HL-60 (cell line): ENCODE data around the gene EPHA6.

ENCODE experiments used
- DNase-seq, 2 experiments: peaks; one replicate each; pipeline ENCODE4 v3.0.0-alpha.2; 2010 to 2020; ENCODE audit warnings: low read depth in 1 of 2, low spot score in 1 of 2
- H3K27ac ChIP-seq: fragments of 250-450 bp; sonication (Bioruptor Pico); replicated peaks from 2 replicates; pipeline ENCODE4 v1.5.1; 2020; ENCODE audit warnings: mild to moderate bottlenecking, moderate library complexity
- H3K27me3 ChIP-seq: fragments of 250-450 bp; sonication (Bioruptor Pico); 2 replicates; pipeline ENCODE4 v1.5.1; 2021; ENCODE audit warnings: mild to moderate bottlenecking, moderate library complexity; ENCODE audit not compliant: insufficient read depth, poor library complexity, severe bottlenecking
- H3K4me3 ChIP-seq: replicated peaks from 2 replicates; pipeline ENCODE4 v1.5.1; 2011; ENCODE audit warnings: mild to moderate bottlenecking, control low read depth, low read length; ENCODE audit not compliant: insufficient read depth
- CTCF ChIP-seq: IDR thresholded peaks from one replicate; pipeline ENCODE4 v1.5.1; 2011; ENCODE audit warnings: low read length, control low read depth, inconsistent platforms; ENCODE audit not compliant: insufficient read depth
- GABPA ChIP-seq: IDR thresholded peaks from 2 replicates; pipeline ENCODE4 v1.6.1; 2012; ENCODE audit warnings: low read depth
- POLR2AphosphoS5 ChIP-seq: IDR thresholded peaks from 2 replicates; pipeline ENCODE4 v1.6.1; 2012; ENCODE audit warnings: low read depth
- REST ChIP-seq: IDR thresholded peaks from 2 replicates; pipeline ENCODE4 v1.6.1; 2012; ENCODE audit warnings: low read depth; ENCODE audit not compliant: insufficient replicate concordance
- SPI1 ChIP-seq: IDR thresholded peaks from 2 replicates; pipeline ENCODE4 v1.6.1; 2012; ENCODE audit warnings: low read depth, mild to moderate bottlenecking, borderline replicate concordance

EPHA6 gene

DNA sequence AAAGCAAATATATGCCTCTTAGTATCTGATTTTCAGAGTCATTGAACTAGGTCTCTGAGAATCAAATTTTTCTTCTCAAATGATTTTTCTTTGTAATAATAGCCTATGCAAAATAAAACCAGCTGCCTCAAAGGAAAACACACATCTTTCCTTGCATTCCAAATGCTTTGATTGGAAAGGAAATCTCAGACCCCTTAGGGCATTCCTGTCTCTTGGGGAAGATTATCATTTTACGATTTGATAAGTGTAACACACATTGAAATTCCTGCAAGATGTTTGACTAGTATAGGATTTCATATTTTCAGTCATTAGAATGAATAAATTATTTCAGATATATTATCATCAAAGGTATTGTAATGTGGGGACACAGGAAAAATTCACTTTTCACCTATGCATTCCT lies 244.8 kb downstream of the EPHA6 start:
- DNase-seq, result no peak
- H3K27me3 ChIP-seq, result no peaks in the 10 kb centered on the region
- H3K27ac ChIP-seq, result no peak overlapping the region
- no peak overlapping the region for H3K4me3 ChIP-seq
- TF ChIP-seq SPI1 (no peak), GABPA (no peak), CTCF (no peak), REST (no peak), POLR2AphosphoS5 (no peak)

DNA sequence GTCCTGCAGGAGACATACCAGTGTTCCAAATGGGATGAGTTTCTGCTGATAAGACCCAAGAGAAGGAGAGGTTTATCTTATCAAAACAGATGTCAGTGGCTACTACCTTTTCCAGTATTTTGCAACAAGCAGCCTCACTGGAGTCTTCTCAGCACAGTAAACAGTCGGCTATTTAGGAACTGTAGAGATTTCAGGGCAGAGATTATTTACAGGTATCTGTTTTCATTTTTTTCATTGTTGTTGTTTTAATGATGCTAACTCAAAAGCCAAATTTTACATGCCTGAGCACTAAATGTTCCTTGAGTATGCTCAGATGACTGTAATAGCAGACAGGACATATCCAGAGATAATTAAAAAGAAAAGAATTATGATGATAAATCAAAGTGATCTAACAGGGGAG lies 252.1 kb downstream of the EPHA6 start:
- no peak for TF ChIP-seq SPI1
- TF ChIP-seq GABPA, result no peak
- TF ChIP-seq CTCF, result no peak
- TF ChIP-seq REST, result no peak
- no peak for TF ChIP-seq POLR2AphosphoS5
- no peak overlapping the region for H3K27ac ChIP-seq
- no peaks in the 10 kb centered on the region for H3K27me3 ChIP-seq
- no peak for DNase-seq
- H3K4me3 ChIP-seq, result no peak overlapping the region

- Histone ChIP-seq H3K27me3 (no peaks in the 10 kb centered on the region), H3K27ac (no peak overlapping the region), H3K4me3 (no peak overlapping the region)
- TF ChIP-seq CTCF (no peak), POLR2AphosphoS5 (no peak), GABPA (no peak)
- DNase-seq, result no peak
Measured at GRCh38 chr3:97070302-97070701, 255.9 kb downstream of the EPHA6 start.

GRCh38 chr3:97074546-97074945 lies 260.2 kb downstream of the EPHA6 start:
- Histone ChIP-seq H3K4me3 (no peak overlapping the region), H3K27me3 (no peaks in the 10 kb centered on the region), H3K27ac (no peak overlapping the region)
- TF ChIP-seq CTCF (no peak), POLR2AphosphoS5 (no peak), SPI1 (no peak), REST (no peak), GABPA (no peak)
- DNase-seq, result no peak
